H9 (cell line): ENCODE data around the gene PIP5K1C. TPM values are rescaled to one million over a fixed set of nuclear protein-coding genes. Genes with fewer than 3 reads are reported as not detected.

Experiments used
- DNase-seq: peaks from one replicate; pipeline ENCODE4 v3.0.0-alpha.2; 2017
- H2AFZ ChIP-seq: one replicate; pipeline ENCODE4 v1.6.1; 2013; ENCODE audit warnings: mild to moderate bottlenecking, low read length, control low read depth, moderate library complexity
- H2AK5ac ChIP-seq: 2 replicates; pipeline ENCODE4 v1.6.1; 2013; ENCODE audit warnings: low read length, control low read depth, mixed read lengths; ENCODE audit not compliant: insufficient read length
- H2BK120ac ChIP-seq: one replicate; pipeline ENCODE4 v1.6.1; 2013; ENCODE audit warnings: low read depth, mild to moderate bottlenecking, low read length, control low read depth, inconsistent platforms; ENCODE audit not compliant: poor library complexity, severe bottlenecking
- H2BK12ac ChIP-seq: 2 replicates; pipeline ENCODE4 v1.6.1; 2013; ENCODE audit warnings: low read length, control low read depth, mixed read lengths, low read depth; ENCODE audit not compliant: insufficient read length
- H2BK15ac ChIP-seq: 2 replicates; pipeline ENCODE4 v1.6.1; 2013; ENCODE audit warnings: low read depth, low read length, control low read depth
- H2BK20ac ChIP-seq: one replicate; pipeline ENCODE4 v1.6.1; 2013; ENCODE audit warnings: low read depth, mild to moderate bottlenecking, low read length, control low read depth, inconsistent platforms; ENCODE audit not compliant: poor library complexity, severe bottlenecking
- H2BK5ac ChIP-seq: 2 replicates; pipeline ENCODE4 v1.6.1; 2013; ENCODE audit warnings: low read length, control low read depth, mixed read lengths; ENCODE audit not compliant: insufficient read length
- H3K14ac ChIP-seq: 2 replicates; pipeline ENCODE4 v1.6.1; 2013; ENCODE audit warnings: low read length, control low read depth; ENCODE audit not compliant: insufficient read depth
- H3K18ac ChIP-seq: 2 replicates; pipeline ENCODE4 v1.6.1; 2013; ENCODE audit warnings: low read depth, mild to moderate bottlenecking, mixed read lengths, low read length, control low read depth; ENCODE audit not compliant: insufficient read length
- H3K23ac ChIP-seq: 2 replicates; pipeline ENCODE4 v1.6.1; 2013; ENCODE audit warnings: low read length, control low read depth, mixed read lengths, low read depth; ENCODE audit not compliant: insufficient read length
- H3K23me2 ChIP-seq: 2 replicates; pipeline ENCODE4 v1.6.1; 2013; ENCODE audit warnings: low read depth, mild to moderate bottlenecking, mixed read lengths, low read length, control low read depth; ENCODE audit not compliant: insufficient read length, poor library complexity, severe bottlenecking
- H3K27ac ChIP-seq: 2 replicates; pipeline ENCODE4 v1.5.1; 2013; ENCODE audit warnings: low read length, control low read depth, mixed read lengths, low read depth; ENCODE audit not compliant: insufficient read length
- H3K27me3 ChIP-seq: 2 replicates; pipeline ENCODE4 v1.6.1; 2013; ENCODE audit warnings: low read length, control low read depth, inconsistent platforms; ENCODE audit not compliant: insufficient read depth
- H3K4ac ChIP-seq: 2 replicates; pipeline ENCODE4 v1.6.1; 2013; ENCODE audit warnings: low read depth, mild to moderate bottlenecking, control low read depth, inconsistent platforms, low read length, moderate library complexity
- H3K4me1 ChIP-seq: 2 replicates; pipeline ENCODE4 v1.6.1; 2013; ENCODE audit warnings: low read length, control low read depth, inconsistent platforms; ENCODE audit not compliant: insufficient read depth
- H3K4me2 ChIP-seq: 2 replicates; pipeline ENCODE4 v1.6.1; 2013; ENCODE audit warnings: low read length, control low read depth, mixed read lengths; ENCODE audit not compliant: insufficient read length, insufficient read depth
- H3K56ac ChIP-seq: 2 replicates; pipeline ENCODE4 v1.6.1; 2013; ENCODE audit warnings: low read depth, mild to moderate bottlenecking, mixed read lengths, low read length, control low read depth; ENCODE audit not compliant: insufficient read length
- H3K79me1 ChIP-seq: 2 replicates; pipeline ENCODE4 v1.6.1; 2013; ENCODE audit warnings: low read depth, mild to moderate bottlenecking, moderate library complexity, low read length, control low read depth, inconsistent platforms; ENCODE audit not compliant: insufficient read depth, poor library complexity, severe bottlenecking
- H3K79me2 ChIP-seq: 2 replicates; pipeline ENCODE4 v1.6.1; 2013; ENCODE audit warnings: low read length, control low read depth, inconsistent platforms; ENCODE audit not compliant: insufficient read depth
- H3K9ac ChIP-seq: 2 replicates; pipeline ENCODE4 v1.6.1; 2013; ENCODE audit warnings: low read length, control low read depth, mixed read lengths; ENCODE audit not compliant: insufficient read length; ENCODE audit errors: extremely low read depth
- H3K9me3 ChIP-seq: one replicate; pipeline ENCODE4 v1.6.1; 2013; ENCODE audit warnings: low read depth, low read length, inconsistent platforms; ENCODE audit not compliant: control insufficient read depth
- H3T11ph ChIP-seq: one replicate; pipeline ENCODE4 v1.6.1; 2013; ENCODE audit warnings: mild to moderate bottlenecking, low read length, control low read depth, inconsistent platforms
- H4K20me1 ChIP-seq: one replicate; pipeline ENCODE4 v1.6.1; 2013; ENCODE audit not compliant: control insufficient read depth, insufficient read length, insufficient read depth
- H4K5ac ChIP-seq: 2 replicates; pipeline ENCODE4 v1.6.1; 2013; ENCODE audit warnings: low read depth, mild to moderate bottlenecking, mixed read lengths, low read length, control low read depth; ENCODE audit not compliant: insufficient read length
- H4K8ac ChIP-seq: replicated peaks from 2 replicates; pipeline ENCODE4 v1.6.1; 2013; ENCODE audit warnings: low read length, control low read depth, mixed read lengths, low read depth; ENCODE audit not compliant: insufficient read length
- H4K91ac ChIP-seq: 2 replicates; pipeline ENCODE4 v1.6.1; 2013; ENCODE audit warnings: low read depth, mild to moderate bottlenecking, moderate library complexity, mixed read lengths, low read length, control low read depth; ENCODE audit not compliant: insufficient read length
- H3K27ac Mint-ChIP-seq, 3 experiments: 2 replicates in 2 of 3; 3 replicates in 1 of 3; pipeline ENCODE4 v1.8.0; 2020 to 2021; ENCODE audit warnings: mixed read lengths in 3 of 3, mild to moderate bottlenecking in 1 of 3, moderate library complexity in 1 of 3
- H3K27me3 Mint-ChIP-seq: 2 replicates; pipeline ENCODE4 v1.8.0; 2021; ENCODE audit warnings: low read depth, mild to moderate bottlenecking, moderate library complexity, mixed read lengths
- H3K36me3 Mint-ChIP-seq, 3 experiments: 2 replicates in 2 of 3; 3 replicates in 1 of 3; pipeline ENCODE4 v1.8.0; 2020 to 2021; ENCODE audit warnings: low read depth in 3 of 3, mixed read lengths in 3 of 3; ENCODE audit not compliant: insufficient read depth in 1 of 3
- H3K4me1 Mint-ChIP-seq, 2 experiments: 2 replicates each; pipeline ENCODE4 v1.8.0; 2020; ENCODE audit warnings: mixed read lengths in 2 of 2
- H3K4me3 Mint-ChIP-seq, 2 experiments: 2 replicates in 1 of 2; 3 replicates in 1 of 2; pipeline ENCODE4 v1.8.0; 2020 to 2021; ENCODE audit warnings: mild to moderate bottlenecking in 2 of 2, mixed read lengths in 2 of 2, moderate library complexity in 1 of 2
- H3K9me3 Mint-ChIP-seq, 2 experiments: 2 replicates in 1 of 2; 3 replicates in 1 of 2; pipeline ENCODE4 v1.8.0; 2020; ENCODE audit warnings: mild to moderate bottlenecking in 2 of 2, mixed read lengths in 2 of 2, moderate library complexity in 1 of 2
- CTCF ChIP-seq: fragments of 200-600 bp; sonication (generic); conservative IDR thresholded peaks from 3 replicates; pipeline ENCODE4 v1.8.0; 2021; ENCODE audit warnings: antibody characterized with exemption, mild to moderate bottlenecking
- WGBS: extraction: QIAGEN DNeasy Blood & Tissue Kit; methylation state at CpG from one replicate; pipeline ENCODE4 v1.1.7; 2013; ENCODE audit warnings: missing lambda C conversion rate, low lambda C conversion rate, mixed read lengths; ENCODE audit not compliant: insufficient read length; ENCODE audit errors: extremely low coverage; 5-methylcytosine and 5-hydroxymethylcytosine counted together
- total RNA-seq: library from RNA; stranded (reverse); gene quantifications from 2 replicates; pipeline ENCODE4 v1.2.1, GENCODE V29; 2021

The PIP5K1C gene
- total RNA-seq, 1 experiment from 2014 or later: 41.7 TPM

GRCh38 chr19:3668331-3669081, 31.8 kb downstream of the PIP5K1C start:
- no CpG with 5 or more reads among the region's 34 CpGs for WGBS
- no peak for TF ChIP-seq CTCF

More at GRCh38 chr19:3668331-3669081, 31.8 kb downstream of the PIP5K1C start:
- no peak overlapping the region for H2BK5ac ChIP-seq
- H3K56ac ChIP-seq: no peak overlapping the region
- Mint-ChIP-seq H3K4me3 (no peak overlapping the region), H3K9me3 (no peaks in the 10 kb centered on the region), H3K27ac (peak overlapping the region; percentile 86 to 93 (median 87); a peak in 6 of 7 replicates), H3K4me1 (peaks cover 16 to 31% of the 10 kb centered on the region in 2 experiments), H3K36me3 (peaks cover 9 to 16% (median 10%) of the 10 kb centered on the region in 3 experiments; a peak in 6 of 7 replicates), H3K27me3 (no peaks in the 10 kb centered on the region)
- H3K4me1 ChIP-seq: no peaks in the 10 kb centered on the region; the same call in 1 of the 2 replicates
- no peak overlapping the region for H3K23ac ChIP-seq
- no peaks in the 10 kb centered on the region for H3K79me1 ChIP-seq
- no peak overlapping the region for H4K91ac ChIP-seq
- no peak overlapping the region for H2BK15ac ChIP-seq
- H3T11ph ChIP-seq: no peak overlapping the region
- H3K4ac ChIP-seq: no peak overlapping the region
- H3K79me2 ChIP-seq: no peaks in the 10 kb centered on the region
- H2BK20ac ChIP-seq: no peak overlapping the region
- H3K23me2 ChIP-seq: no peaks in the 10 kb centered on the region
- H3K27me3 ChIP-seq: no peaks in the 10 kb centered on the region
- H4K5ac ChIP-seq: no peak overlapping the region
- H2AFZ ChIP-seq: no peak overlapping the region
- no peak overlapping the region for H2BK12ac ChIP-seq
- H3K9me3 ChIP-seq: no peaks in the 10 kb centered on the region
- H3K9ac ChIP-seq: no peak overlapping the region
- H3K27ac ChIP-seq: no peak overlapping the region
- no peak for DNase-seq
- H3K14ac ChIP-seq: no peak overlapping the region
- H4K8ac ChIP-seq: no peak overlapping the region
- H2BK120ac ChIP-seq: no peak overlapping the region
- peaks cover 7% of the 10 kb centered on the region for H4K20me1 ChIP-seq
- no peak overlapping the region for H3K18ac ChIP-seq
- H2AK5ac ChIP-seq: no peak overlapping the region
- H3K4me2 ChIP-seq: no peak overlapping the region
